H1 (cell line): ENCODE data around the gene ACVR1. TPM values are rescaled to one million over a fixed set of nuclear protein-coding genes. Genes with fewer than 3 reads are reported as not detected.

Experiments used
- CTCF ChIA-PET: fragments of 300-600 bp; sonication (Branson Sonifier 250); formaldehyde crosslinking; loops from one replicate; lab custom pipeline; 2021; ENCODE audit not compliant: partially characterized antibody; lab: Charles Lee
- POLR2A ChIA-PET: fragments of 300-600 bp; sonication (Branson Sonifier 250); formaldehyde crosslinking; loops from one replicate; lab custom pipeline; 2021; ENCODE audit warnings: inconsistent platforms; ENCODE audit not compliant: partially characterized antibody; lab: Charles Lee
- DNase-seq, 2 experiments: peaks; one replicate each; pipeline versions ENCODE4 v3.0.0 to v3.0.0-alpha.2; 2010 to 2022; ENCODE audit warnings: low spot score in 2 of 2, low read depth in 1 of 2, mixed read lengths in 1 of 2
- FAIRE-seq: peaks from 2 replicates; lab custom pipeline; 2011; peaks lifted over from hg19 to GRCh38; lab: Jason Lieb, UNC
- H2AFZ ChIP-seq: 2 replicates; pipeline ENCODE4 v1.8.1; 2012; ENCODE audit warnings: low read length, inconsistent platforms
- H2AK5ac ChIP-seq: 2 replicates; pipeline ENCODE4 v1.6.1; 2013; ENCODE audit warnings: low read depth, low read length
- H2BK120ac ChIP-seq: replicated peaks from 2 replicates; pipeline ENCODE3; 2013; ENCODE audit warnings: low read depth, low read length, inconsistent platforms
- H2BK12ac ChIP-seq: 2 replicates; pipeline ENCODE4 v1.6.1; 2013; ENCODE audit warnings: low read depth, low read length
- H2BK15ac ChIP-seq: 2 replicates; pipeline ENCODE4 v1.6.1; 2013; ENCODE audit warnings: low read length
- H2BK20ac ChIP-seq: 2 replicates; pipeline ENCODE4 v1.6.1; 2013; ENCODE audit warnings: low read length
- H2BK5ac ChIP-seq: 2 replicates; pipeline ENCODE4 v1.6.1; 2013; ENCODE audit warnings: low read depth, low read length
- H3K14ac ChIP-seq: 2 replicates; pipeline ENCODE4 v1.6.1; 2013; ENCODE audit warnings: inconsistent platforms; ENCODE audit not compliant: insufficient read length
- H3K18ac ChIP-seq: 2 replicates; pipeline ENCODE4 v1.6.1; 2013; ENCODE audit warnings: low read length; ENCODE audit errors: extremely low read depth
- H3K23ac ChIP-seq: 2 replicates; pipeline ENCODE4 v1.6.1; 2013; ENCODE audit warnings: inconsistent platforms; ENCODE audit not compliant: insufficient read length
- H3K23me2 ChIP-seq: 2 replicates; pipeline ENCODE4 v1.6.1; 2013; ENCODE audit warnings: low read depth, low read length
- H3K27ac ChIP-seq: 2 replicates; pipeline ENCODE4 v1.6.1; 2011; ENCODE audit warnings: low read depth, low read length, inconsistent platforms
- H3K27me3 ChIP-seq, 4 experiments: replicated peaks in 1 of 4; 1 replicate in 1 of 4; 2 replicates in 3 of 4; pipeline versions ENCODE4 v1.6.1 to v1.8.1; 2011 to 2013; ENCODE audit warnings: low read length in 3 of 4, mild to moderate bottlenecking in 3 of 4, inconsistent platforms in 2 of 4, mixed read lengths in 2 of 4, moderate library complexity in 1 of 4; ENCODE audit not compliant: control insufficient read depth in 3 of 4, insufficient read depth in 3 of 4; ENCODE audit errors: extremely low read depth in 1 of 4
- H3K36me3 ChIP-seq, 4 experiments: 2 replicates each; pipeline versions ENCODE4 v1.6.1 to v1.8.1; 2011 to 2013; ENCODE audit warnings: mild to moderate bottlenecking in 4 of 4, low read length in 3 of 4, moderate library complexity in 2 of 4, control low read depth in 1 of 4, inconsistent platforms in 1 of 4; ENCODE audit not compliant: insufficient read depth in 4 of 4, control insufficient read depth in 2 of 4
- H3K4ac ChIP-seq: replicated peaks from 2 replicates; pipeline ENCODE3; 2013; ENCODE audit warnings: low read length, low read depth, mixed read lengths, inconsistent platforms; ENCODE audit not compliant: insufficient read length
- H3K4me1 ChIP-seq, 4 experiments: replicated peaks in 1 of 4; 1 replicate in 1 of 4; 2 replicates in 3 of 4; pipeline versions ENCODE4 v1.6.1 to v1.8.1; 2011 to 2013; ENCODE audit warnings: low read length in 3 of 4, inconsistent platforms in 2 of 4, mixed read lengths in 1 of 4; ENCODE audit not compliant: insufficient read depth in 4 of 4, control insufficient read depth in 3 of 4
- H3K4me2 ChIP-seq, 2 experiments: 2 replicates each; pipeline versions ENCODE4 v1.6.1 to v1.8.1; 2011 to 2013; ENCODE audit warnings: low read depth in 2 of 2, low read length in 2 of 2, control low read depth in 1 of 2, inconsistent platforms in 1 of 2, mild to moderate bottlenecking in 1 of 2; ENCODE audit not compliant: insufficient read depth in 1 of 2
- H3K4me3 ChIP-seq, 4 experiments: fragments of 200-600, 300-600 bp in 1 of 4; sonication (generic), shearing (Covaris generic), sonication (Bioruptor Twin) in 1 of 4; 2 replicates each; pipeline versions ENCODE4 v1.5.1 to v1.8.1; 2011 to 2016; ENCODE audit warnings: low read length in 4 of 4, low read depth in 3 of 4, control low read depth in 2 of 4, inconsistent platforms in 2 of 4, mild to moderate bottlenecking in 2 of 4, mixed read lengths in 1 of 4, moderate library complexity in 1 of 4; ENCODE audit not compliant: insufficient read depth in 2 of 4; ENCODE audit errors: extremely low read depth in 1 of 4
- H3K56ac ChIP-seq: replicated peaks from 2 replicates; pipeline ENCODE3; 2013; ENCODE audit warnings: low read depth, mild to moderate bottlenecking, mixed read lengths, low read length, inconsistent platforms; ENCODE audit not compliant: insufficient read length
- H3K79me1 ChIP-seq: 2 replicates; pipeline ENCODE4 v1.6.1; 2013; ENCODE audit warnings: low read depth, low read length, control low read depth
- H3K79me2 ChIP-seq, 2 experiments: 2 replicates each; pipeline versions ENCODE4 v1.6.1 to v1.8.1; 2012 to 2013; ENCODE audit warnings: low read length in 2 of 2, mild to moderate bottlenecking in 2 of 2, inconsistent platforms in 1 of 2; ENCODE audit not compliant: insufficient read depth in 2 of 2, control insufficient read depth in 1 of 2
- H3K9ac ChIP-seq, 4 experiments: replicated peaks in 1 of 4; 1 replicate in 1 of 4; 2 replicates in 3 of 4; pipeline versions ENCODE4 v1.6.1 to v1.8.1; 2011 to 2013; ENCODE audit warnings: low read depth in 3 of 4, low read length in 3 of 4, control low read depth in 2 of 4, mild to moderate bottlenecking in 2 of 4, moderate library complexity in 2 of 4, inconsistent platforms in 1 of 4; ENCODE audit errors: extremely low read depth in 1 of 4
- H3K9me3 ChIP-seq, 2 experiments: 2 replicates each; pipeline versions ENCODE4 v1.6.1 to v1.8.1; 2012 to 2013; ENCODE audit warnings: mild to moderate bottlenecking in 2 of 2, moderate library complexity in 2 of 2, control low read depth in 1 of 2, inconsistent platforms in 1 of 2, low read depth in 1 of 2, low read length in 1 of 2, mixed read lengths in 1 of 2; ENCODE audit not compliant: insufficient read depth in 2 of 2
- H4K20me1 ChIP-seq, 2 experiments: replicated peaks in 1 of 2; 2 replicates each; pipeline versions ENCODE3 to v1.8.1; 2011 to 2013; ENCODE audit warnings: inconsistent platforms in 2 of 2, low read length in 2 of 2, mild to moderate bottlenecking in 1 of 2; ENCODE audit not compliant: insufficient read depth in 2 of 2, control insufficient read depth in 1 of 2
- H4K5ac ChIP-seq: 2 replicates; pipeline ENCODE4 v1.6.1; 2013; ENCODE audit warnings: low read length, low read depth, mixed read lengths, inconsistent platforms; ENCODE audit not compliant: insufficient read length
- H4K8ac ChIP-seq: 2 replicates; pipeline ENCODE4 v1.8.0; 2013; ENCODE audit warnings: mild to moderate bottlenecking, moderate library complexity, low read length, inconsistent platforms; ENCODE audit not compliant: insufficient read depth; ENCODE audit errors: extremely low read depth
- H4K91ac ChIP-seq: replicated peaks from 2 replicates; pipeline ENCODE3; 2013; ENCODE audit warnings: low read length, mixed read lengths, inconsistent platforms; ENCODE audit not compliant: insufficient read length
- CEBPB ChIP-seq: IDR thresholded peaks from 2 replicates; pipeline ENCODE4 v1.6.1; 2012; ENCODE audit warnings: low read depth, low read length
- CTCF ChIP-seq, 3 experiments: IDR thresholded peaks; 1 replicate in 2 of 3; 2 replicates in 1 of 3; pipeline versions ENCODE4 v1.5.1 to v1.6.1; 2011; ENCODE audit warnings: low read length in 3 of 3, mild to moderate bottlenecking in 3 of 3, inconsistent platforms in 2 of 3, low read depth in 1 of 3, moderate library complexity in 1 of 3; ENCODE audit not compliant: insufficient read depth in 1 of 3; ENCODE audit errors: control extremely low read depth in 1 of 3
- RAD21 ChIP-seq, 2 experiments: IDR thresholded peaks in 1 of 2; conservative IDR thresholded peaks in 1 of 2; 2 replicates each; pipeline ENCODE4 v1.6.1; 2011; ENCODE audit warnings: low read depth in 2 of 2, low read length in 2 of 2, improper control_type of control experiment in 1 of 2, inconsistent platforms in 1 of 2, mild to moderate bottlenecking in 1 of 2, moderate library complexity in 1 of 2
- WGBS, 2 experiments: shearing (Covaris generic) in 1 of 2; methylation state at CpG; one replicate each; pipeline versions ENCODE4 v1.1.6 to v1.1.7; 2013 to 2015; ENCODE audit warnings: low lambda C conversion rate in 2 of 2, mixed read lengths in 2 of 2, inconsistent platforms in 1 of 2, low coverage in 1 of 2, missing lambda C conversion rate in 1 of 2; ENCODE audit not compliant: insufficient replicate concordance in 2 of 2, insufficient coverage in 1 of 2, insufficient read length in 1 of 2; ENCODE audit errors: extremely low coverage in 1 of 2, missing lambda C conversion rate in 1 of 2; 5-methylcytosine and 5-hydroxymethylcytosine counted together
- polyA plus RNA-seq, 7 experiments: library from polyadenylated mRNA; depleted of rRNA in 3 of 7; stranded (reverse) in 5 of 7; unstranded in 2 of 7; fragments of >200 nt in 5 of 7; fragments of 200-250 nt in 2 of 7; gene quantifications; 1 replicate in 5 of 7; 2 replicates in 1 of 7; 4 replicates in 1 of 7; pipeline versions ENCODE4 v1.2.1 to v1.2.3, GENCODE V29; 2011 to 2013; ENCODE audit warnings: missing spikeins in 2 of 7, mixed read lengths in 2 of 7
- total RNA-seq: library from RNA; stranded (reverse); fragmentation: NEBNext Ultra II Directional; extraction: Animal tissue kit (Norgen Biotek cat#: 25700); gene quantifications from 2 replicates; pipeline ENCODE4 v1.2.1, GENCODE V29; 2021

Gene ACVR1
- total and polyA plus RNA-seq, 2 of the 8 experiments (the other 6 are each of a cell fraction or from before 2014, with no cell fraction given), result 8.5 to 17.7 TPM

- CTCF ChIA-PET, result interaction anchor here (0.6 to 2.3 kb wide), 20 partner anchors 9 to 787 kb away, joined by 3 to 8 read pairs (median 3); no protein-coding TSS in a partner anchor
- POLR2A ChIA-PET, result interaction anchor here (0.8 kb wide), 1 partner anchor 28 kb away, joined by 3 read pairs; no protein-coding TSS in a partner anchor
- H2BK120ac ChIP-seq, result no peak overlapping the region
These were observed 29.0 kb upstream of the ACVR1 start for GRCh38 chr2:157905092-157905491.

More at GRCh38 chr2:157905092-157905491, 29.0 kb upstream of the ACVR1 start:
- Histone ChIP-seq H3K18ac (no peak overlapping the region), H4K91ac (peak overlapping the region; percentile 38), H3K4me1 (no peaks in the 10 kb centered on the region; a peak in 1 of 7 replicates), H2AFZ (no peak overlapping the region), H3K27me3 (no peaks in the 10 kb centered on the region), H3K23me2 (no peaks in the 10 kb centered on the region), H3K27ac (no peak overlapping the region), H3K4ac (no peak overlapping the region)
- TF ChIP-seq CTCF (IDR thresholded peaks at IDR 0.05; ENCODE audit: control extremely low read depth in 1 of 3, insufficient read depth in 1 of 3, low read depth in 1 of 3, low read length in 3 of 3) (peak in 1 of 3 experiments; percentile 39; a peak in 1 of 4 replicates), RAD21 (IDR thresholded peaks at IDR 0.05 in 1 of 2, conservative IDR thresholded peaks at IDR 0.05 in 1 of 2; ENCODE audit: low read depth in 2 of 2, low read length in 2 of 2) (peak; percentile 23 to 57), CEBPB (no peak)
- TF ChIP-seq, all 59 proteins: peak for 2
- Histone ChIP-seq H3K23ac (no peak overlapping the region), H3K36me3 (no peaks in the 10 kb centered on the region), H2BK15ac (no peak overlapping the region), H3K4me3 (no peak overlapping the region), H2BK5ac (no peak overlapping the region), H3K79me2 (no peaks in the 10 kb centered on the region), H3K56ac (no peak overlapping the region), H3K4me2 (no peak overlapping the region), H3K9me3 (no peaks in the 10 kb centered on the region), H4K20me1 (no peaks in the 10 kb centered on the region), H3K79me1 (no peaks in the 10 kb centered on the region), H2BK12ac (no peak overlapping the region), H3K14ac (no peak overlapping the region), H2BK20ac (no peak overlapping the region), H3K9ac (no peak overlapping the region), H4K8ac (no peak overlapping the region), H2AK5ac (no peak overlapping the region), H4K5ac (no peak overlapping the region)
- FAIRE-seq, result no peak
- no peak for DNase-seq
- 89% methylated on average over 4 of the region's 4 CpGs; no CpG with 5 or more reads in 1 of the 2 experiments for WGBS, 2 experiments
